ENCODE data around the gene KLHL22.

GRCh38 chr22:20536590-20537324 is 41.2 kb upstream of the KLHL22 start:
- TF ChIP-seq CTCF (IDR thresholded peaks at IDR 0.05; ENCODE audit: low read depth, low read length, poor library complexity, severe bottlenecking) (no peak), EZH2phosphoT487 (IDR thresholded peaks at IDR 0.05; ENCODE audit: borderline replicate concordance, low read length) (no peak)

Measured in DOHH2 (cell line).